Measurements from ENCODE around the gene GSTA1. TPM values are rescaled to one million over a fixed set of nuclear protein-coding genes. Genes with fewer than 3 reads are reported as not detected.
"Not testable (repeated sequence)": the region's sequence is repeated elsewhere in the genome, so short reads cannot be mapped to it uniquely, and the experiment has no call there.

The GSTA1 gene
- total RNA-seq, 3 donors from 2014 or later: 0.89 to 4.1 (median 1.1) TPM

DNA sequence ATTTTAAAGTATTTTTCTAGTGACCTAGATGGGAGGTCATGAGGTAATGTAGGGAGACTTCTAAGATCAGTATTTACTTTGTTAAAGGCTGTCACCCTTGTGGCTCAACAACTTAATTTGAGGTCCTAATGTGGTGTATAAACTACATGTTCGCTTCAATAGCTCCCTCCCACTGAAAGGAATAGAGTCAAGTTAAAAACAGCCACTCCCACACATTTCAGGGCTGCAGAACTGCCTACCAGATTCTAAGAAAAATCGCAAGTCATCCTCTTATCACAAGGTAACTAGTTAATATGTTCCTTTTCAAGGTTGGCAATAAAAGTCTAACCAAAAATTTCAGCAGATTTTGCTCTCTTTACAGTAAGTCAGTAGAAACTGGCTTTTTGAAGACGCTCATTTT lies 15.1 kb downstream of the GSTA1 start:
- intact Hi-C loops (cut with DNase I, micrococcal nuclease): no loop called here
- Histone ChIP-seq H3K4me1 (ENCODE audit: low read depth) (no peaks in the 10 kb centered on the region), H3K36me3 (ENCODE audit: low read depth) (no peaks in the 10 kb centered on the region), H3K4me3 (no peak overlapping the region), H3K9me3 (no peaks in the 10 kb centered on the region)
- TF ChIP-seq, protein P1, sequence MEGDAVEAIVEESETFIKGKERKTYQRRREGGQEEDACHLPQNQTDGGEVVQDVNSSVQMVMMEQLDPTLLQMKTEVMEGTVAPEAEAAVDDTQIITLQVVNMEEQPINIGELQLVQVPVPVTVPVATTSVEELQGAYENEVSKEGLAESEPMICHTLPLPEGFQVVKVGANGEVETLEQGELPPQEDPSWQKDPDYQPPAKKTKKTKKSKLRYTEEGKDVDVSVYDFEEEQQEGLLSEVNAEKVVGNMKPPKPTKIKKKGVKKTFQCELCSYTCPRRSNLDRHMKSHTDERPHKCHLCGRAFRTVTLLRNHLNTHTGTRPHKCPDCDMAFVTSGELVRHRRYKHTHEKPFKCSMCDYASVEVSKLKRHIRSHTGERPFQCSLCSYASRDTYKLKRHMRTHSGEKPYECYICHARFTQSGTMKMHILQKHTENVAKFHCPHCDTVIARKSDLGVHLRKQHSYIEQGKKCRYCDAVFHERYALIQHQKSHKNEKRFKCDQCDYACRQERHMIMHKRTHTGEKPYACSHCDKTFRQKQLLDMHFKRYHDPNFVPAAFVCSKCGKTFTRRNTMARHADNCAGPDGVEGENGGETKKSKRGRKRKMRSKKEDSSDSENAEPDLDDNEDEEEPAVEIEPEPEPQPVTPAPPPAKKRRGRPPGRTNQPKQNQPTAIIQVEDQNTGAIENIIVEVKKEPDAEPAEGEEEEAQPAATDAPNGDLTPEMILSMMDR (IDR thresholded peaks at IDR 0.05): no peak
- DNase-seq (no peak), ATAC-seq (peak; percentile 38)

DNA sequence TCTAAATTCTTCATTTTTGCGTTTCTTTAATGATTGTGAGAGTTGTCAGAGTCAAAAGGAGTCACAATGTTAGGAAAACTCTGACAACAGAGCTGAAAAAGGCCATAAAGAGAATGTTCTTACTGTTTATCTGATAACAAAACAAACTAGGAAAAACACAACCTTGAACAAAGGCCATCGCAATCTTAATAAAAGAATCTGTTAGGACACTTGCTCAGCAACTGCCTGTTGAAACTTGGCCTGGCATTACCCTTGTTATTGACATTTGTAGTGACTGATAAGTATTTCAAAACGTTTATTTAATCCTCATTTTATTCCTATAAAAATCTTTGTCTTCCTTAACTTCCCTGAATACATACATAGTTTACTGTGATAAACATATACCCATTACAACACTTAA lies 15.7 kb downstream of the GSTA1 start:
- intact Hi-C loops (cut with DNase I, micrococcal nuclease): no loop called here
- DNase-seq (no peak), ATAC-seq (peak; percentile 16)
- TF ChIP-seq, protein P1 (IDR thresholded peaks at IDR 0.05): no peak
- Histone ChIP-seq H3K4me3 (no peak overlapping the region), H3K36me3 (ENCODE audit: low read depth) (no peaks in the 10 kb centered on the region), H3K9me3 (no peaks in the 10 kb centered on the region), H3K4me1 (ENCODE audit: low read depth) (no peaks in the 10 kb centered on the region)

DNA sequence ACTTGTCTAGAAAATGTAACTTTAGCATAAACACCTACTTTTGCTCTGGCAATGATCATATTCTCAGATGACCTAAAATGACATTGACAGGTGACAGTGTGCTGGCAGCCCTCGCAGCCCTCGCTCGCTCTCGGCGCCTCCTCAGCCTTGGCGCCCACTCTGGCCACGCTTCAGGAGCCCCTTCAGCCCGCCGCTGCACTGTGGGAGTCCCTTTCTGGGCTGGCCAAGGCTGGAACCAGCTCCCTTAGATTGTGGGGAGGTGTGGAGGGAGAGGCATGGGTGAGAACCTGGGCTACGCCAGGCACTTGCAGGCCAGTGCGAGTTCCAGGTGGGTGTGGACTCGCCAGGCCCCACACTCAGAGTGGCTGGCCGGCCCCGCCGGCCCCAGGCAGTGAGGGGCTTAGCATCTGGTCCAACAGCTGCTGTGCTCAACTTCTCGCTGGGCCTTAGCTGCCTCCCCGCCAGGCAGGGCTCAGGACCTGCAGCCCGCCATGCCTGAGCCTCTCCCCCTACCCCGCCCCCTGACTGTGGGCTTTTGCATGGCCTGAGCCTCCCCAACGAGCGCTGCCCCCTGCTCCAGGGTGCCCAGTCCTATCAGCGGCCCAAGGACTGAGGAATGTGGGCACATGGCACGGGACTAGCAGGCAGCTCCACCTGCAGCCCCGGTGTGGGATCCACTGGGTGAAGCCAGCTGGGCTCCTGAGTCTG lies 17.2 kb downstream of the GSTA1 start:
- DNase-seq (no peak), ATAC-seq (no peak)
- Histone ChIP-seq H3K36me3 (ENCODE audit: low read depth) (no peaks in the 10 kb centered on the region), H3K4me3 (no peak overlapping the region), H3K4me1 (ENCODE audit: low read depth) (no peaks in the 10 kb centered on the region), H3K9me3 (no peaks in the 10 kb centered on the region)
- TF ChIP-seq, protein P1 (IDR thresholded peaks at IDR 0.05): no peak
- intact Hi-C loops (cut with DNase I, micrococcal nuclease): no loop called here

DNA sequence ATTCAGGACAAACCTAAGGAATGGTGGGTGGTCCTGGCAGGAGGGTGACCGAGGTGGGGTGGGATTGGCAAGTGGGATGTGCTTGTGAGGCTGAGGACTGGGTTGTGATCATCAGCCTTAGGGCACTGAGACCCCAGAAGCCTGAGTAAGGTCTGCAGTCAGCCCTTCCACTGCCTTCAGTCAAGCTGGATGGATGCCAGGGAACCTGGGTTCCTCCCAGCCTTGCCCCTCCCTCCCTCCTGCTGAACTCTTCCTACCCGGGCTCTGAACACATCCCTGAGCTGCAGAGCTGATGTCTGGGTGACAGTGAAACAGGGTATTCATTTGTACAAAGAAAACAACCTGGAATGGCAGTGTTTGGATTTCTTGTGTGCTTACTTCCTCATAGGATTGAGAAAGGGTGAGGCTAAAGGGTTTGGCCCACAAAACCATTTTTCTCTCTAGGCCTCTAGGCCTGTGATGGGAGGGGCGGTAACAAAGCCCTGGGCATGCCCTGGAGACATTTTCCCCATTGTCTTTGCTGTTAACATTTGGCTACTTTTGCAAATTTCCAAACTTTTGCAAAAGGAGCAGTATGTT lies 20.8 kb downstream of the GSTA1 start:
- H3K4me1 ChIP-seq (ENCODE audit: low read depth); H3K9me3 ChIP-seq; H3K36me3 ChIP-seq (ENCODE audit: low read depth); intact Hi-C loops (cut with DNase I, micrococcal nuclease); H3K4me3 ChIP-seq: not testable (repeated sequence)
- ATAC-seq: peak; percentile 86
- peak in 2 of 3 donors; percentile 52 to 68 for DNase-seq

DNA sequence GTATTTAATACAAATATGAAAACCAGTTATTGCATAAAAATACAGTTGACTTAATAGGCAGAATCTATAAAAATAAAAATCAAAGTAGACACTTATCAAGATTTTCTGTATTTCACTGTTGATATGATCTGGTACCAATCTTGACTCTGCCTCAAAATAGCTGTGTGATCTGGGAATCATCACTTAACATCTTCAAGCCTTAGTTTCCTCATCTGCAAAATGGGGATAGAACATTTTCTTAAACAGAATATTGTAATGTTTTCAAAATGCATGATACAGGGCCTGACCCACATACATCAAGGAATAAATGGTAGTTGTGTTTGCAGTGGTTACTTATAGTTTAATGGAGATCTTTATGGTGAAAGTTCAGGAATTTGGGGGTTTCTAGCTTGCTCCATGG lies 21.4 kb downstream of the GSTA1 start:
- DNase-seq; H3K4me3 ChIP-seq; H3K4me1 ChIP-seq (ENCODE audit: low read depth); H3K9me3 ChIP-seq; intact Hi-C loops (cut with DNase I, micrococcal nuclease); H3K36me3 ChIP-seq (ENCODE audit: low read depth); ATAC-seq: not testable (repeated sequence)

DNA sequence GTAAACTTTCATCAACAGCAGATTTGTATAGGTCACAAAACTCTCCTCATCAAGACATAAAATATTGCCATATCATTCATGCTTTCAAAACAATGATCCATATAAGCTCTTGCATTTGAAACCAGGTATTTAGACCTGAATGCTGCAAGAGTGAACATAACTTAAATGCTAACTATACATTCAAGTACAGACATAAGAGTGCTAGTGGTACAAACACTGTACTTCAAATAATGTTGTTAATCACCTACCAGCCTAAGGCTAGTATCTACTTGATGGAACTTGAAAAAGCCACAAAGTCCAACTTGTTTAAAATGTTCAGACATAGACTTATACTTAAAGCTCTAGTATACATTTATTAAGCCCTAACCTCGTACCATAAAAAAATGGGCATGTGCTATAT lies 24.4 kb downstream of the GSTA1 start:
- TF ChIP-seq, protein P1 (IDR thresholded peaks at IDR 0.05): no peak
- Histone ChIP-seq H3K36me3 (ENCODE audit: low read depth) (no peaks in the 10 kb centered on the region), H3K9me3 (no peaks in the 10 kb centered on the region), H3K4me1 (ENCODE audit: low read depth) (no peaks in the 10 kb centered on the region), H3K4me3 (no peak overlapping the region)
- ATAC-seq: no peak
- DNase-seq: no peak
- intact Hi-C loops (cut with DNase I, micrococcal nuclease): no loop called here

DNA sequence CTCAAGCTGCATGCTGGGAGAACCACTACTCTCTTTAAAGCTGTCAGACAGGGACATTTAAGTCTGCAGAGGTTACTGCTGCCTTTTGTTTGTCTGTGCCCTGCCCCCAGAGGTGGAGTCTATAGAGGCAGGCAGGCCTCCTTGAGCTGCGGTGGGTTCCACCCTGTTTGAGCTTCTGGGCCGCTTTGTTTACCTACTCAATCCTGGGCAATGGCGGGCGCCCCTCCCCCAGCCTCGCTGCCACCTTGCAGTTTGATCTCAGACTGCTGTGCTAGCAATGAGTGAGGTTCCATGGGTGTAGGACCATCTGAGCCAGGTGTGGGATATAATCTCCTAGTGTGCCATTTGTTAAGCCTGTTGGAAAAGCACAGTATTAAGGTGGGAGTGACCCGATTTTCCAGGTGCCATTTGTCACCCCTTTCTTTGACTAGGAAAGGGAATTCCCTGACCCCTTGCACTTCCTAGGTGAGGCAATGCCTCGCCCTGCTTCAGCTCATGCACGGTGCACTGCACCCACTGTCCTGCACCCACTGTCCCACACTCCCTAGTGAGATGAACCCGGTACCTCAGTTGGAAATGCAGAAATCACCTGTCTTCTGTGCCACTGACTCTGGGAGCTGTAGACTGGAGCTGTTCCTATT lies 26.8 kb downstream of the GSTA1 start:
- H3K4me1 ChIP-seq (ENCODE audit: low read depth); DNase-seq; ATAC-seq; H3K36me3 ChIP-seq (ENCODE audit: low read depth); H3K4me3 ChIP-seq; H3K9me3 ChIP-seq; intact Hi-C loops (cut with DNase I, micrococcal nuclease): not testable (repeated sequence)

DNA sequence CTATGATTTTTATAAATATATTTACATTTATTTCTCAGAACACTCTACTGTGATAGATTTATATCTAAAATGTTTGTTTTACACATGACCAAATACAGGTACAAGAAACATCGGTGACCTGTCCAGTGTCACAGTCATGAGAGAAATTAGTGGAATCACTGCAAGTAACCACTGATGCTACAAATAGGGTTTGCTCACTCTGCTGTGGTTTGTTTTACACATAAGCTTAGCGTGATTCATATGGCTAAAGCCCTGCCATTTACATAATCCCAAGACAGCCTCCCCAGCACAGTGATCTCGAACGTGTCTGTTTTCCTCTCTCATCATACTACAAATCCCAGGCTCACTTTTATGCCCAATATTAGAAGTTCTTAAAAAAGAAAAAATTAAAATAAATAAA lies 34.2 kb downstream of the GSTA1 start:
- not testable (repeated sequence) for ATAC-seq

DNA sequence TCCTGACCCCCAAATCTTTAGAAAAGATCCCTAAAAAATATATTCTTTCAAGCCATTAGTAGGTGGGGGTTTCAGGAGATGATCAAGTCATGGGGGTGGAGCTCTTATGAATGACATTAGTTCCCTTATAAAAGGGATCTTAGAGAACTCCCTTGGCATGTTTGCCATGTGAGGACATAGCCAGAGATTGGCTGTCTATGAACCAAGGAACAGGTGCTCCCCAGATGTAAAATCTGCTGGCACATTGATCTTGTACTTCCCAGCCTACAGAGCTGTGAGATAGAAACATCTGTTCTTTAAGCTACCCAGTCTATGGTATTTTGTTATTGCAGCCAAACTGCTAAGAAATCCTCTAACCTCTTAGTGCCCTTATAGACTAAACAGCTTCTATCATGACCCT lies 36.0 kb downstream of the GSTA1 start:
- H3K4me1 ChIP-seq (ENCODE audit: low read depth); DNase-seq; intact Hi-C loops (cut with DNase I, micrococcal nuclease); H3K36me3 ChIP-seq (ENCODE audit: low read depth); ATAC-seq; H3K9me3 ChIP-seq; H3K4me3 ChIP-seq: not testable (repeated sequence)

More for the DNA sequence above, 34.2 kb downstream of the GSTA1 start:
- H3K4me3 ChIP-seq; H3K36me3 ChIP-seq (ENCODE audit: low read depth); H3K4me1 ChIP-seq (ENCODE audit: low read depth); H3K9me3 ChIP-seq; intact Hi-C loops (cut with DNase I, micrococcal nuclease); DNase-seq: not testable (repeated sequence)

DNA sequence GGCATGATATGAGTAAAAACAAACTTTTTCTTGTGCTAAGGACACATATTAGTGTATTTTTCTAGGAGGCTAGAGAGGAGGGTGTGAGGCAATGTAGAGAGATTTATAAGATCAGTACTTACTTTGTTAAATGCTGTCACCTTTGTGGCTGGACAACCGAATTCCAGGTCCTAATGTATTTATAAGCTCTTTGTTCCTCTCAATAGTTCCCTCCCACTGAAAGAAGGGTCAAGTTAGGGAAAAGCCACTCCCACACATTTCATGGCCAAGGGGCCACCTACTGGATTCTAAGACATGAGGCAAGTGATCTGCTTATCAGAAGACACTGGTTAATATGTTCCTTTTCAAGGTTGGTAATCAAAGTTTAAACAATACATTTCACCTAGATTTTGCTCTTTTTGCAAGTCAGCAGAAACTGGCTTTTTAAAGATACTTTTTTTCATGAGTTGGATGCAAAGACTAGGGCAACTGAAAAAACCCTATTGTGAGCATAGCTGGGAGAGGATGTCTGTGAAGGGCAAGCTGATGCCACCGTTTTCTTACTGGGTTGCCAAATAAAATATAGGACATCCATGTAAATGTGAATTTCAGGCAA lies 40.2 kb downstream of the GSTA1 start, which contains the start of gene GSTA2:
GSTA2 (minus strand) TSS at position 154 of the 595 bp plus-strand sequence. CDS start 5,528 bp downstream, outside the sequence.
- H3K36me3 ChIP-seq (ENCODE audit: low read depth); H3K9me3 ChIP-seq; H3K4me1 ChIP-seq (ENCODE audit: low read depth); H3K4me3 ChIP-seq; intact Hi-C loops (cut with DNase I, micrococcal nuclease): not testable (repeated sequence)
- peak; percentile 50 for ATAC-seq
- DNase-seq: peak in 1 of 3 donors; percentile 20

Measured in mucosa of descending colon (tissue), 3 donors.